OCI-LY1 (cell line): ENCODE measurements around the gene MGAT3.

Source experiments
- H2AFZ ChIP-seq: fragments of 200-600 bp; sonication (generic), shearing (Covaris generic); 2 replicates; pipeline ENCODE4 v1.6.0; 2014; ENCODE audit warnings: antibody characterized with exemption, mild to moderate bottlenecking, low read length
- H3F3A ChIP-seq: fragments of 200-600 bp; sonication (generic), shearing (Covaris generic); 2 replicates; pipeline ENCODE4 v1.6.0; 2014; ENCODE audit warnings: mild to moderate bottlenecking, antibody characterized with exemption, low read length, moderate library complexity; ENCODE audit not compliant: insufficient read depth
- H3K27ac ChIP-seq: fragments of 200-600 bp; sonication (generic); 2 replicates; pipeline ENCODE4 v1.5.1; 2014; ENCODE audit warnings: low read length, mixed run types, mild to moderate bottlenecking, low read depth; ENCODE audit not compliant: poor library complexity, severe bottlenecking
- H3K27me3 ChIP-seq: fragments of 200-600 bp; sonication (generic); 2 replicates; pipeline ENCODE4 v1.6.0; 2014; ENCODE audit warnings: antibody characterized with exemption, mild to moderate bottlenecking, low read length, moderate library complexity; ENCODE audit not compliant: insufficient read depth
- H3K36me3 ChIP-seq: fragments of 200-600 bp; sonication (generic); 2 replicates; pipeline ENCODE4 v1.6.1; 2014; ENCODE audit warnings: mild to moderate bottlenecking, antibody characterized with exemption, low read length, moderate library complexity, mixed read lengths; ENCODE audit not compliant: insufficient read depth
- H3K4me1 ChIP-seq: fragments of 200-600 bp; sonication (generic); 2 replicates; pipeline ENCODE4 v1.5.1; 2014; ENCODE audit warnings: mild to moderate bottlenecking, low read length, moderate library complexity; ENCODE audit not compliant: insufficient read depth, severe bottlenecking
- H3K4me2 ChIP-seq: fragments of 200-600 bp; sonication (generic), shearing (Covaris generic); 2 replicates; pipeline ENCODE4 v1.6.1; 2014; ENCODE audit warnings: low read length
- H3K4me3 ChIP-seq: fragments of 200-600 bp; sonication (generic); 2 replicates; pipeline ENCODE4 v1.5.1; 2014; ENCODE audit warnings: low read length, low read depth, mild to moderate bottlenecking, mixed read lengths; ENCODE audit not compliant: poor library complexity, severe bottlenecking
- H3K79me2 ChIP-seq: fragments of 200-600 bp; shearing (Covaris generic); 2 replicates; pipeline ENCODE4 v1.6.1; 2016; ENCODE audit warnings: mixed run types, low read length, mixed read lengths; ENCODE audit not compliant: insufficient read depth
- H3K9ac ChIP-seq: fragments of 200-600 bp; sonication (generic), shearing (Covaris generic); 2 replicates; pipeline ENCODE4 v1.6.1; 2014; ENCODE audit warnings: mild to moderate bottlenecking, low read length, mixed read lengths
- H3K9me2 ChIP-seq: fragments of 200-600 bp; sonication (generic), shearing (Covaris generic); 2 replicates; pipeline ENCODE4 v1.6.1; 2014; ENCODE audit warnings: low read depth, mild to moderate bottlenecking, low read length, mixed read lengths
- H3K9me3 ChIP-seq: fragments of 200-600 bp; shearing (Covaris generic); 2 replicates; pipeline ENCODE4 v1.6.1; 2014; ENCODE audit warnings: low read length, mixed read lengths
- H4K20me1 ChIP-seq: fragments of 200-600 bp; sonication (generic), shearing (Covaris generic); 2 replicates; pipeline ENCODE4 v1.6.0; 2016; ENCODE audit warnings: mild to moderate bottlenecking, low read length; ENCODE audit not compliant: insufficient read depth
- CTCF ChIP-seq: fragments of 200-600 bp; sonication (generic), shearing (Covaris generic); IDR thresholded peaks from 2 replicates; pipeline ENCODE4 v1.5.1; 2017; ENCODE audit warnings: mild to moderate bottlenecking, antibody characterized with exemption, low read length, moderate library complexity, mixed read lengths
- EZH2 ChIP-seq: fragments of 200-600 bp; sonication (generic), shearing (Covaris generic); IDR thresholded peaks from 2 replicates; pipeline ENCODE4 v1.8.0; 2017; ENCODE audit warnings: borderline replicate concordance, mixed run types, mild to moderate bottlenecking, antibody characterized with exemption, low read length, moderate library complexity, mixed read lengths

Gene MGAT3

DNA sequence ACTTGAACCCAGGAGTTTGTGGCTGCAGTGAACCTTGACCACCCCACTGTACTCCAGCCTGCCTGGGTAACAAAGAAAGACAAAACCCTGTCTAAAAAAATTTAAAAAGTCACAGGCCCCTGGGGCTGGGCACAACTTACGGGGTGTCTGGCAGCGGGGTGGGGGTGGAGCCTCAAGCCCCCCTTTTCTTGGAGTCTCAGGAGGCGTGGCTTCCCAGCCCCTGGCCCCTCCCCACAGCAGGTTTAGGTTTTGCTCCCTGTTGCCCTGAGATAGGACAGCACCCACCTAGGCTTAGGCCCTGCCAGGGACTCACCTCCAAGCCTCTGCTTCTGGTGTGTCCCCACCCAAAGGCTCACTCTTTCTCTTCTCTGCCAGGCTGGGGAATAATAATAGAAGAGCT lies 22.4 kb downstream of the MGAT3 start:
- Histone ChIP-seq H3K27ac (no peak overlapping the region), H3K27me3 (no peaks in the 10 kb centered on the region), H3K4me2 (no peak overlapping the region), H3K4me3 (no peak overlapping the region), H3K9me2 (no peaks in the 10 kb centered on the region), H4K20me1 (no peaks in the 10 kb centered on the region), H3K79me2 (0 out of 2 replicates have a peak, but pooled peaks cover 4% of the 10 kb centered on the region), H2AFZ (no peak overlapping the region), H3K4me1 (no peaks in the 10 kb centered on the region), H3K9me3 (no peaks in the 10 kb centered on the region), H3F3A (no peaks in the 10 kb centered on the region), H3K9ac (no peak overlapping the region), H3K36me3 (peaks cover 98% of the 10 kb centered on the region)
- no peak for TF ChIP-seq EZH2
- no peak for TF ChIP-seq CTCF

DNA sequence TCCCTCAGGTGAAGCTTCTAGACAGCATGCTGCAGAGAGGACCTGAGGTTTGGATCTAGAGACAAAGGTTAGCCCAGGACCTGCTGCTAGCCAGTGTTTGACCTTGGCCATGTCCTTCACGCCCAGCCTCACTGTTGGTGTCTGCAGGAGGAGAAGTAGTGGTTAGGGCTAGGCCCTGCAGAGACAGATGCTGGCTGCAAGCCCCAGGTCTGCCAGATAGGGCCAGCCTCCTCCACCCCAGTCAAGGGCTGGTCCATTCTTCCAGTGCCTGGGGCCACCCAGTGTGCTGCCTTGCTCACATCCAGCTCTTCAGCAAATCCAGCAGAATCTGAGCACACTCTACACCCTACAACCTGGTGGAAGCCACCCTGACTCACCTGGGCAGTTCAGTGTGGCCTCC lies 23.7 kb downstream of the MGAT3 start:
- peaks cover 94% of the 10 kb centered on the region for H3K36me3 ChIP-seq
- no peaks in the 10 kb centered on the region for H3F3A ChIP-seq
- H3K4me2 ChIP-seq = no peak overlapping the region
- H3K9ac ChIP-seq = no peak overlapping the region
- H3K79me2 ChIP-seq = 0 out of 2 replicates have a peak, but pooled peaks cover 4% of the 10 kb centered on the region
- H3K9me2 ChIP-seq = no peaks in the 10 kb centered on the region
- no peak overlapping the region for H3K27ac ChIP-seq
- TF ChIP-seq CTCF (no peak), EZH2 (no peak)
- H3K4me1 ChIP-seq = no peaks in the 10 kb centered on the region
- H3K4me3 ChIP-seq = no peak overlapping the region
- H2AFZ ChIP-seq = no peak overlapping the region
- no peaks in the 10 kb centered on the region for H3K9me3 ChIP-seq
- H4K20me1 ChIP-seq = no peaks in the 10 kb centered on the region
- H3K27me3 ChIP-seq = no peaks in the 10 kb centered on the region

GRCh38 chr22:39481054-39481453 lies 24.2 kb downstream of the MGAT3 start:
- Histone ChIP-seq H3K27me3 (no peaks in the 10 kb centered on the region), H4K20me1 (no peaks in the 10 kb centered on the region), H3K79me2 (0 out of 2 replicates have a peak, but pooled peaks cover 4% of the 10 kb centered on the region), H3K9me2 (no peaks in the 10 kb centered on the region), H3K4me3 (no peak overlapping the region), H3F3A (no peaks in the 10 kb centered on the region), H3K36me3 (peaks cover 94% of the 10 kb centered on the region), H3K4me1 (no peaks in the 10 kb centered on the region), H3K9me3 (no peaks in the 10 kb centered on the region), H3K27ac (no peak overlapping the region), H2AFZ (no peak overlapping the region), H3K9ac (no peak overlapping the region), H3K4me2 (no peak overlapping the region)
- TF ChIP-seq CTCF = no peak
- TF ChIP-seq EZH2 = no peak
